Stomach (tissue), 9 donors: ENCODE data around the gene DCX. TPM values are rescaled to one million over a fixed set of nuclear protein-coding genes. Genes with fewer than 3 reads are reported as not detected.

Experiments
- DNase-seq, 2 donors: peaks; one replicate each; pipeline versions ENCODE4 v3.0.0 to v3.0.0-alpha.2; 2013 to 2019
- H3K27ac ChIP-seq, 5 donors: fragments of 200-600 bp in 4 of 5; sonication (generic) in 4 of 5; one replicate each; pipeline ENCODE4 v1.5.1; 2013 to 2019; ENCODE audit warnings: mild to moderate bottlenecking in 1 of 5, moderate library complexity in 1 of 5
- H3K27me3 ChIP-seq, 3 donors: fragments of 200-600 bp; sonication (generic); one replicate each; pipeline ENCODE4 v1.5.1; 2017 to 2019; ENCODE audit warnings: mixed run types in 1 of 3
- H3K36me3 ChIP-seq, 4 donors: fragments of 200-600 bp; sonication (generic); 1 replicate in 3 of 4; 2 replicates in 1 of 4; pipeline ENCODE4 v1.5.1; 2016 to 2019
- H3K4me1 ChIP-seq, 4 donors: fragments of 200-600 bp; sonication (generic); one replicate each; pipeline ENCODE4 v1.5.1; 2016 to 2019
- H3K4me3 ChIP-seq, 4 donors: fragments of 200-600 bp; sonication (generic) in 3 of 4; one replicate each; pipeline ENCODE4 v1.5.1; 2016 to 2019; ENCODE audit warnings: mild to moderate bottlenecking in 1 of 4
- H3K9me3 ChIP-seq, 4 donors: fragments of 200-600 bp; sonication (generic); one replicate each; pipeline ENCODE4 v1.5.1; 2016 to 2019
- EP300 ChIP-seq: sonication (generic); formaldehyde crosslinking; IDR thresholded peaks from one replicate; pipeline ENCODE4 v1.6.1; 2017; ENCODE audit warnings: antibody characterized with exemption
- POLR2A ChIP-seq, 4 donors: fragments of 450-650 bp; IDR thresholded peaks; one replicate each; pipeline ENCODE4 v1.6.1; 2016; ENCODE audit warnings: antibody characterized with exemption in 4 of 4, control low read depth in 2 of 4, mild to moderate bottlenecking in 1 of 4, moderate library complexity in 1 of 4
- POLR2AphosphoS5 ChIP-seq, 3 donors: sonication (generic); formaldehyde crosslinking; IDR thresholded peaks; one replicate each; pipeline ENCODE4 v1.6.1; 2016; ENCODE audit warnings: antibody characterized with exemption in 3 of 3
- WGBS, 5 donors: extraction: QIAGEN DNeasy Blood & Tissue Kit in 3 of 5; methylation state at CpG; one replicate each; pipeline versions ENCODE4 v1.1.5 to v1.1.7; 2013 to 2018; 5-methylcytosine and 5-hydroxymethylcytosine counted together
- intact Hi-C: fragments of 100-400 bp; cut with DNase I; formaldehyde crosslinking; loops from one replicate; pipeline ENCODE4 v1.15.1; 2023; ENCODE audit warnings: low total_unique reads
- polyA plus RNA-seq, 3 donors: library from polyadenylated mRNA; stranded (reverse); fragments of 200-250 nt; gene quantifications; one replicate each; pipeline ENCODE4 v1.2.3, GENCODE V29; 2013
- total RNA-seq, 5 donors: library from RNA; depleted of rRNA; stranded (reverse); fragments of >200 nt; gene quantifications; one replicate each; pipeline versions ENCODE4 v1.1.0 to v1.2.3, GENCODE V29; 2014 to 2016
- TF ChIP-seq, protein P1 (sequence below), 7 experiments: fragments of 450-650 bp in 4 of 7; fragments of 200-600 bp in 3 of 7; sonication (generic) in 3 of 7; IDR thresholded peaks; one replicate each; pipeline ENCODE4 v1.5.1; 2016 to 2019; ENCODE audit warnings: antibody characterized with exemption in 7 of 7, control low read depth in 2 of 7, mild to moderate bottlenecking in 1 of 7
- donor health status: healthy with polysubstance abuse.
- donor health status: Bipolar disorder and iron deficiency.
- donor health status: healthy.

DCX gene
- total and polyA plus RNA-seq, 8 donors: under 0.01 to 4.0 (median 0.04) TPM; not detected in 4

GRCh38 chrX:111336141-111336540, 75.9 kb downstream of the DCX start:
- Histone ChIP-seq H3K4me3 (no peak overlapping the region), H3K27me3 (peaks cover 0 to under 1% (median 0%) of the 10 kb centered on the region in 3 donors)
- WGBS, 5 donors: 53 to 86% (median 73%) methylated on average over 1 of the region's 1 CpG

GRCh38 chrX:111329370-111329769, 82.6 kb downstream of the DCX start:
- DNase-seq: no peak
- intact Hi-C loops: no loop called here
- Histone ChIP-seq H3K4me1 (no peaks in the 10 kb centered on the region), H3K36me3 (no peaks in the 10 kb centered on the region), H3K4me3 (no peak overlapping the region), H3K27ac (no peak overlapping the region), H3K27me3 (peaks cover 0 to 10% (median 0%) of the 10 kb centered on the region in 3 donors), H3K9me3 (peaks cover 0 to 9% (median 0%) of the 10 kb centered on the region in 4 donors)
- TF ChIP-seq, protein P1, sequence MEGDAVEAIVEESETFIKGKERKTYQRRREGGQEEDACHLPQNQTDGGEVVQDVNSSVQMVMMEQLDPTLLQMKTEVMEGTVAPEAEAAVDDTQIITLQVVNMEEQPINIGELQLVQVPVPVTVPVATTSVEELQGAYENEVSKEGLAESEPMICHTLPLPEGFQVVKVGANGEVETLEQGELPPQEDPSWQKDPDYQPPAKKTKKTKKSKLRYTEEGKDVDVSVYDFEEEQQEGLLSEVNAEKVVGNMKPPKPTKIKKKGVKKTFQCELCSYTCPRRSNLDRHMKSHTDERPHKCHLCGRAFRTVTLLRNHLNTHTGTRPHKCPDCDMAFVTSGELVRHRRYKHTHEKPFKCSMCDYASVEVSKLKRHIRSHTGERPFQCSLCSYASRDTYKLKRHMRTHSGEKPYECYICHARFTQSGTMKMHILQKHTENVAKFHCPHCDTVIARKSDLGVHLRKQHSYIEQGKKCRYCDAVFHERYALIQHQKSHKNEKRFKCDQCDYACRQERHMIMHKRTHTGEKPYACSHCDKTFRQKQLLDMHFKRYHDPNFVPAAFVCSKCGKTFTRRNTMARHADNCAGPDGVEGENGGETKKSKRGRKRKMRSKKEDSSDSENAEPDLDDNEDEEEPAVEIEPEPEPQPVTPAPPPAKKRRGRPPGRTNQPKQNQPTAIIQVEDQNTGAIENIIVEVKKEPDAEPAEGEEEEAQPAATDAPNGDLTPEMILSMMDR (IDR thresholded peaks at IDR 0.05): no peak
- TF ChIP-seq EP300: no peak

More at GRCh38 chrX:111336141-111336540, 75.9 kb downstream of the DCX start:
- DNase-seq: peak in 1 of 2 donors; percentile 22
- Histone ChIP-seq H3K36me3 (no peaks in the 10 kb centered on the region), H3K4me1 (no peaks in the 10 kb centered on the region), H3K9me3 (no peaks in the 10 kb centered on the region), H3K27ac (no peak overlapping the region)
- TF ChIP-seq POLR2AphosphoS5 (IDR thresholded peaks at IDR 0.05): no peak
- TF ChIP-seq POLR2A (IDR thresholded peaks at IDR 0.05): no peak
- no peak for TF ChIP-seq EP300
- TF ChIP-seq, protein P1 (IDR thresholded peaks at IDR 0.05): no peak
- intact Hi-C loops: no loop called here

GRCh38 chrX:111328858-111329257, 83.1 kb downstream of the DCX start:
- intact Hi-C loops: no loop called here
- peaks cover 0 to 15% (median 0%) of the 10 kb centered on the region in 3 donors for H3K27me3 ChIP-seq
- no peak for DNase-seq

GRCh38 chrX:111322231-111322855, 89.6 kb downstream of the DCX start:
- H3K36me3 ChIP-seq: no peaks in the 10 kb centered on the region
- TF ChIP-seq, protein P1 (IDR thresholded peaks at IDR 0.05): no peak
- TF ChIP-seq POLR2A (IDR thresholded peaks at IDR 0.05) (no peak), POLR2AphosphoS5 (IDR thresholded peaks at IDR 0.05) (no peak), EP300 (no peak)
- H3K9me3 ChIP-seq: peaks cover 0 to 3% (median 0%) of the 10 kb centered on the region in 4 donors
- no peaks in the 10 kb centered on the region for H3K4me1 ChIP-seq
- H3K27ac ChIP-seq: no peak overlapping the region
- peaks cover 0 to 11% (median 0%) of the 10 kb centered on the region in 3 donors for H3K27me3 ChIP-seq
- no peak overlapping the region for H3K4me3 ChIP-seq
- no peak for DNase-seq
- intact Hi-C loops: no loop called here
- WGBS, 5 donors: 62 to 88% (median 78%) methylated on average over 1 of the region's 1 CpG

More at GRCh38 chrX:111328858-111329257, 83.1 kb downstream of the DCX start:
- H3K4me3 ChIP-seq: no peak overlapping the region
- TF ChIP-seq POLR2A (IDR thresholded peaks at IDR 0.05): no peak
- no peak for TF ChIP-seq EP300
- TF ChIP-seq, protein P1 (IDR thresholded peaks at IDR 0.05): no peak
- no peak for TF ChIP-seq POLR2AphosphoS5 (IDR thresholded peaks at IDR 0.05)
- H3K36me3 ChIP-seq: no peaks in the 10 kb centered on the region
- H3K9me3 ChIP-seq: peaks cover 0 to 9% (median 0%) of the 10 kb centered on the region in 4 donors
- no peaks in the 10 kb centered on the region for H3K4me1 ChIP-seq
- no peak overlapping the region for H3K27ac ChIP-seq
